ENCODE data around the gene CKMT2. TPM values are rescaled to one million over a fixed set of nuclear protein-coding genes. Genes with fewer than 3 reads are reported as not detected.
A peak's percentile ranks its signal among the peaks of the same experiment; 100 is the strongest.

CKMT2 gene
- total RNA-seq, 3 donors from 2014 or later, result 3.6 to 5.3 (median 3.7) TPM

- no peaks in the 10 kb centered on the region for H3K4me1 ChIP-seq
- no peak for TF ChIP-seq POLR2A (IDR thresholded peaks at IDR 0.05)
- TF ChIP-seq CTCF (IDR thresholded peaks at IDR 0.05), result no peak
- no peak for TF ChIP-seq POLR2AphosphoS5 (IDR thresholded peaks at IDR 0.05)
- intact Hi-C loops (cut with DNase I; ENCODE audit: low total_unique reads), result no loop called here
- H3K36me3 ChIP-seq, result no peaks in the 10 kb centered on the region
- H3K9me3 ChIP-seq, result no peaks in the 10 kb centered on the region
- no peak for DNase-seq (ENCODE audit: low spot score in 2 of 2)
- no peaks in the 10 kb centered on the region for H3K27me3 ChIP-seq
- H3K4me3 ChIP-seq, result no peak overlapping the region
- no peak overlapping the region for H3K27ac ChIP-seq
Measured at GRCh38 chr5:81226949-81227348, 6.2 kb upstream of the CKMT2 start.

GRCh38 chr5:81228084-81228483 lies 5.0 kb upstream of the CKMT2 start:
- TF ChIP-seq POLR2A (IDR thresholded peaks at IDR 0.05) (no peak), CTCF (IDR thresholded peaks at IDR 0.05) (no peak), POLR2AphosphoS5 (IDR thresholded peaks at IDR 0.05) (no peak)
- Histone ChIP-seq H3K27me3 (no peaks in the 10 kb centered on the region), H3K4me3 (no peak overlapping the region), H3K9me3 (no peaks in the 10 kb centered on the region), H3K36me3 (no peaks in the 10 kb centered on the region), H3K4me1 (no peaks in the 10 kb centered on the region), H3K27ac (no peak overlapping the region)
- DNase-seq (ENCODE audit: low spot score in 2 of 2), result no peak
- intact Hi-C loops (cut with DNase I; ENCODE audit: low total_unique reads), result no loop called here

GRCh38 chr5:81230416-81230815 lies 2.7 kb upstream of the CKMT2 start:
- H3K4me1 ChIP-seq, result no peaks in the 10 kb centered on the region
- H3K36me3 ChIP-seq, result no peaks in the 10 kb centered on the region
- DNase-seq (ENCODE audit: low spot score in 2 of 2), result no peak
- H3K4me3 ChIP-seq, result no peak overlapping the region
- no peak overlapping the region for H3K27ac ChIP-seq
- intact Hi-C loops (cut with DNase I; ENCODE audit: low total_unique reads), result no loop called here
- H3K9me3 ChIP-seq, result no peaks in the 10 kb centered on the region
- TF ChIP-seq POLR2A (IDR thresholded peaks at IDR 0.05), result no peak
- no peak for TF ChIP-seq CTCF (IDR thresholded peaks at IDR 0.05)
- no peak for TF ChIP-seq POLR2AphosphoS5 (IDR thresholded peaks at IDR 0.05)
- no peaks in the 10 kb centered on the region for H3K27me3 ChIP-seq

- intact Hi-C loops (cut with DNase I; ENCODE audit: low total_unique reads), result no loop called here
- Histone ChIP-seq H3K27ac (peak overlapping the region in 1 of 2 donors; percentile 2), H3K9me3 (no peaks in the 10 kb centered on the region), H3K36me3 (no peaks in the 10 kb centered on the region), H3K27me3 (no peaks in the 10 kb centered on the region), H3K4me1 (no peaks in the 10 kb centered on the region), H3K4me3 (peak overlapping the region; percentile 29 to 61 (median 45))
- DNase-seq (ENCODE audit: low spot score in 2 of 2), result no peak
- no peak for TF ChIP-seq POLR2A (IDR thresholded peaks at IDR 0.05)
Measured at GRCh38 chr5:81232464-81233079, 550 bp upstream of the CKMT2 start.

- DNase-seq (ENCODE audit: low spot score in 2 of 2), result no peak
- Histone ChIP-seq H3K36me3 (no peaks in the 10 kb centered on the region), H3K9me3 (no peaks in the 10 kb centered on the region), H3K27ac (peak overlapping the region; percentile 8 to 30), H3K27me3 (no peaks in the 10 kb centered on the region), H3K4me3 (no peak overlapping the region), H3K4me1 (no peaks in the 10 kb centered on the region)
- intact Hi-C loops (cut with DNase I; ENCODE audit: low total_unique reads), result no loop called here
- TF ChIP-seq POLR2AphosphoS5 (IDR thresholded peaks at IDR 0.05) (no peak), POLR2A (IDR thresholded peaks at IDR 0.05) (no peak), CTCF (IDR thresholded peaks at IDR 0.05) (no peak)
Measured at GRCh38 chr5:81234299-81234698, 1.2 kb downstream of the CKMT2 start.

GRCh38 chr5:81234801-81235200 lies 1.7 kb downstream of the CKMT2 start:
- no peak for DNase-seq (ENCODE audit: low spot score in 2 of 2)
- intact Hi-C loops (cut with DNase I; ENCODE audit: low total_unique reads), result no loop called here
- no peaks in the 10 kb centered on the region for H3K36me3 ChIP-seq
- H3K4me3 ChIP-seq, result no peak overlapping the region
- H3K27ac ChIP-seq, result peak overlapping the region; percentile 8 to 30
- no peaks in the 10 kb centered on the region for H3K9me3 ChIP-seq
- TF ChIP-seq CTCF (IDR thresholded peaks at IDR 0.05), result no peak
- TF ChIP-seq POLR2AphosphoS5 (IDR thresholded peaks at IDR 0.05), result no peak
- no peak for TF ChIP-seq POLR2A (IDR thresholded peaks at IDR 0.05)
- H3K4me1 ChIP-seq, result no peaks in the 10 kb centered on the region
- H3K27me3 ChIP-seq, result no peaks in the 10 kb centered on the region

All from breast epithelium (tissue), 4 donors.